ENCODE results near the gene C2CD4B. TPM values are rescaled to one million over a fixed set of nuclear protein-coding genes. Genes with fewer than 3 reads are reported as not detected.

The C2CD4B gene
- total and polyA plus RNA-seq, 2 of the 13 experiments (the other 11 are each of a cell fraction or from before 2014, with no cell fraction given), result not detected

GRCh38 chr15:62119227-62119864, 45.7 kb downstream of the C2CD4B start (continued):
- TF ChIP-seq HOMEZ (CRISPR knock-in tag; IDR thresholded peaks at IDR 0.05; ENCODE audit: low read depth) (0 out of 2 replicates have a peak, but pooled peaks have one; percentile 15), NR0B2 (CRISPR knock-in tag; IDR thresholded peaks at IDR 0.05) (no peak), CHCHD3 (CRISPR knock-in tag; IDR thresholded peaks at IDR 0.05) (no peak), ZNF788 (CRISPR knock-in tag; IDR thresholded peaks at IDR 0.05; ENCODE audit: borderline replicate concordance) (no peak), DMAP1 (CRISPR knock-in tag; IDR thresholded peaks at IDR 0.05) (no peak), ELK4 (CRISPR knock-in tag; IDR thresholded peaks at IDR 0.05; ENCODE audit: borderline replicate concordance) (no peak), TFDP2 (CRISPR knock-in tag; IDR thresholded peaks at IDR 0.05) (no peak), ELF3 (CRISPR knock-in tag; IDR thresholded peaks at IDR 0.05) (peak; percentile 54; the same call in 1 of the 2 replicates), GPN1 (CRISPR knock-in tag; IDR thresholded peaks at IDR 0.05; ENCODE audit: borderline replicate concordance) (no peak), SOX5 (CRISPR knock-in tag; IDR thresholded peaks at IDR 0.05; ENCODE audit: borderline replicate concordance) (0 out of 2 replicates have a peak, but pooled peaks have one; percentile 39), GABPB1 (CRISPR knock-in tag; IDR thresholded peaks at IDR 0.05) (peak; percentile 57; the same call in 1 of the 2 replicates), AKNA (CRISPR knock-in tag; IDR thresholded peaks at IDR 0.05; ENCODE audit: borderline replicate concordance) (no peak), ARID5B (CRISPR knock-in tag; IDR thresholded peaks at IDR 0.05) (peak; percentile 59), HIVEP1 (CRISPR knock-in tag; IDR thresholded peaks at IDR 0.05) (no peak)
